ENCODE measurements around the gene TMEM79. TPM values are rescaled to one million over a fixed set of nuclear protein-coding genes. Genes with fewer than 3 reads are reported as not detected.

TMEM79 gene
- total RNA-seq, 2 experiments from 2014 or later = 6.2 to 6.8 TPM

DNA sequence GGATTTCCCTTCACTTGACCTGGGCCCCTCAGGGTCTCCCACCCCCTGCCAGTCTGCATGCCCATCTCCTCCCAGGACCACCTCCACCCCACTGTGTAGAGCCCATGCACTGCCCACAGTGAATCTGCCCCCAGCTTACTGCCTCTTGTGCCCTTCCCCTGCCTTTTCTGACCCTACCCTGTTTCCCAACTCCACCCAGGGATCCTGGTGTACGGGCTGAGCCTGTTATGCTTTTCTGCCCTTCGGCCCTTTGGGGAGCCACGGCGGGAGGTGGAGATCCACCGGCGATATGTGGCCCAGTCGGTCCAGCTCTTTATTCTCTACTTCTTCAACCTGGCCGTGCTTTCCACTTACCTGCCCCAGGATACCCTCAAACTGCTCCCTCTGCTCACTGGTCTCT is 1.9 kb downstream of the TMEM79 start:
- TF ChIP-seq, protein P1, sequence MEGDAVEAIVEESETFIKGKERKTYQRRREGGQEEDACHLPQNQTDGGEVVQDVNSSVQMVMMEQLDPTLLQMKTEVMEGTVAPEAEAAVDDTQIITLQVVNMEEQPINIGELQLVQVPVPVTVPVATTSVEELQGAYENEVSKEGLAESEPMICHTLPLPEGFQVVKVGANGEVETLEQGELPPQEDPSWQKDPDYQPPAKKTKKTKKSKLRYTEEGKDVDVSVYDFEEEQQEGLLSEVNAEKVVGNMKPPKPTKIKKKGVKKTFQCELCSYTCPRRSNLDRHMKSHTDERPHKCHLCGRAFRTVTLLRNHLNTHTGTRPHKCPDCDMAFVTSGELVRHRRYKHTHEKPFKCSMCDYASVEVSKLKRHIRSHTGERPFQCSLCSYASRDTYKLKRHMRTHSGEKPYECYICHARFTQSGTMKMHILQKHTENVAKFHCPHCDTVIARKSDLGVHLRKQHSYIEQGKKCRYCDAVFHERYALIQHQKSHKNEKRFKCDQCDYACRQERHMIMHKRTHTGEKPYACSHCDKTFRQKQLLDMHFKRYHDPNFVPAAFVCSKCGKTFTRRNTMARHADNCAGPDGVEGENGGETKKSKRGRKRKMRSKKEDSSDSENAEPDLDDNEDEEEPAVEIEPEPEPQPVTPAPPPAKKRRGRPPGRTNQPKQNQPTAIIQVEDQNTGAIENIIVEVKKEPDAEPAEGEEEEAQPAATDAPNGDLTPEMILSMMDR (conservative IDR thresholded peaks at IDR 0.05; ENCODE audit: low read length) = no peak
- TF ChIP-seq EZH2phosphoT487 (IDR thresholded peaks at IDR 0.05; ENCODE audit: borderline replicate concordance, low read depth, low read length) = no peak
- Histone ChIP-seq H4K20me1 (ENCODE audit: insufficient read depth, low read length) (peaks cover 7% of the 10 kb centered on the region; the same call in 1 of the 2 replicates), H3K9me2 (ENCODE audit: insufficient read depth, low read length) (no peaks in the 10 kb centered on the region), H2AFZ (ENCODE audit: low read length) (no peak overlapping the region), H3K9me3 (ENCODE audit: low read length) (no peaks in the 10 kb centered on the region), H3K79me2 (ENCODE audit: insufficient read depth, low read depth, low read length) (peaks cover 14% of the 10 kb centered on the region), H3K27ac (ENCODE audit: low read depth, low read length, poor library complexity, severe bottlenecking) (no peak overlapping the region), H3K4me1 (ENCODE audit: insufficient read depth, low read length, poor library complexity, severe bottlenecking) (peaks cover 13% of the 10 kb centered on the region), H3K4me2 (ENCODE audit: low read length) (no peak overlapping the region), H3K36me3 (ENCODE audit: insufficient read depth, low read length) (no peaks in the 10 kb centered on the region), H3K4me3 (ENCODE audit: low read depth, low read length, poor library complexity, severe bottlenecking) (no peak overlapping the region)
- POLR2A ChIA-PET = interaction anchor here (1.2 to 1.7 kb wide), 2 partner anchors 12 to 239 kb away, joined by 4 to 5 read pairs; no protein-coding TSS in a partner anchor
- CTCF ChIA-PET (ENCODE audit: unreplicated experiment) = no interaction called here
- DNase-seq (ENCODE audit: low spot score) = no peak
- no TSS peak for BruUV-seq (replicated peaks)
- intact Hi-C loops (cut with micrococcal nuclease; ENCODE audit: unreplicated experiment) = no loop called here

DNA sequence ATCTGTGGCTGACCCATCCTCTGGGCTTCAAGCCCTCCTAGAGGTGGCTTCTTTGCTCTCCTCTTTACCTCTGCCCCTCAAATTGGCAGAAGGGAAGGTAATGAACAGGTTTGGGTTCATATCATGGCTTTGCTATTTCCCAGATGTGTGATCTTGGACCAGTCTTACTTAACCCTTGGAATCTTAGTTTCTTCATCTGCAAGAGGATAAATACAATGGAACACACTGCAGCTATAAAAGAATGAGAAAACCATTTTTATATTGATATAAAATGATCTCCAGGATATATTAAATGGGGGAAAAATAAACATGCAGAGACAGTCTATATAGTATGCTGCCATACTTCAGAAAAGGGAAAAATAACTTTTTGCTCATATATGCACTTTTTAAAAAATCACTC is 5.7 kb downstream of the TMEM79 start:
- H3K79me2 ChIP-seq (ENCODE audit: insufficient read depth, low read depth, low read length) = no peaks in the 10 kb centered on the region
- no peaks in the 10 kb centered on the region for H3K4me1 ChIP-seq (ENCODE audit: insufficient read depth, low read length, poor library complexity, severe bottlenecking)
- H3K4me3 ChIP-seq (ENCODE audit: low read depth, low read length, poor library complexity, severe bottlenecking) = no peak overlapping the region
- ChIA-PET POLR2A (interaction anchor here (0.6 kb wide), 1 partner anchor 41 kb away, joined by 3 read pairs; no protein-coding TSS in a partner anchor), CTCF (ENCODE audit: unreplicated experiment) (no interaction called here)
- no peak for DNase-seq (ENCODE audit: low spot score)
- H4K20me1 ChIP-seq (ENCODE audit: insufficient read depth, low read length) = no peaks in the 10 kb centered on the region
- no peaks in the 10 kb centered on the region for H3K9me2 ChIP-seq (ENCODE audit: insufficient read depth, low read length)
- H3K27ac ChIP-seq (ENCODE audit: low read depth, low read length, poor library complexity, severe bottlenecking) = no peak overlapping the region
- intact Hi-C loops (cut with micrococcal nuclease; ENCODE audit: unreplicated experiment) = no loop called here
- H3K36me3 ChIP-seq (ENCODE audit: insufficient read depth, low read length) = no peaks in the 10 kb centered on the region
- BruUV-seq (replicated peaks) = no TSS peak
- TF ChIP-seq, protein P1 (conservative IDR thresholded peaks at IDR 0.05; ENCODE audit: low read length) = no peak
- TF ChIP-seq EZH2phosphoT487 (IDR thresholded peaks at IDR 0.05; ENCODE audit: borderline replicate concordance, low read depth, low read length) = no peak
- no peaks in the 10 kb centered on the region for H3K9me3 ChIP-seq (ENCODE audit: low read length)
- no peak overlapping the region for H2AFZ ChIP-seq (ENCODE audit: low read length)
- H3K4me2 ChIP-seq (ENCODE audit: low read length) = no peak overlapping the region

DNA sequence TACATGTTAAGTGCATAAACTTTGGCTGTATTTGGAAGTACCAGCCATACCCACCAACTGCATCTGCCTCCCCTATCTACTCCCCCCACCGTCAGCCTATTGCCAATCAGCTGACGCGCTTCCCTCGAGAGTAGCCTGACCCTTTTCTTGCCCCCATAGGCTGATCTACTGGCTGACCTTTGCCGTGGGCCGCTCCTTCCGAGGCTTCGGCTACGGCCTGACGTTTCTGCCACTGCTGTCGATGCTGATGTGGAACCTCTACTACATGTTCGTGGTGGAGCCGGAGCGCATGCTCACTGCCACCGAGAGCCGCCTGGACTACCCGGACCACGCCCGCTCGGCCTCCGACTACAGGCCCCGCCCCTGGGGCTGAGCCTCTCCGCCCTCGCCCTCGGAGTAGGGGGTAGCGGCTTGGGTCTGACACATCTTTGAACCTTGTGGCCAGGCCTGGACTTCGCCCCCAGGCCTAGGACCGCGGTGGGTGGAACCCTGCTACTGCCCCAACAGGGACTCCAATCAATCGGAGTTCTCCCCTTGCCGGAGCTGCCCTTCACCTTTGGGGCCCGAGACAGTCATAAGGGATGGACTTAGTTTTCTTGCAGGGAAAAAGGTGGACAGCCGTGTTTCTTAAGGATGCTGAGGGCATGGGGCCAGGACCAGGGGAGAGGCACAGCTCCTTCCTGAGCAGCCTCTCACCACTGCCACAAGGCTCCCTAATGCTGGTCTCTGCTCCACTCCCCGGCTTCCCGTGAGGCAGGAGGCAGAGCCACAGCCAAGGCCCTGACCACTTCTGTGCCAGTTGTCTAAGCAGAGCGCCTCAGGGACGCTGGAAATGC is 7.3 kb downstream of the TMEM79 start:
- intact Hi-C loops (cut with micrococcal nuclease; ENCODE audit: unreplicated experiment) = no loop called here
- no peak for DNase-seq (ENCODE audit: low spot score)
- Histone ChIP-seq H3K4me3 (ENCODE audit: low read depth, low read length, poor library complexity, severe bottlenecking) (no peak overlapping the region), H4K20me1 (ENCODE audit: insufficient read depth, low read length) (no peaks in the 10 kb centered on the region), H3K36me3 (ENCODE audit: insufficient read depth, low read length) (no peaks in the 10 kb centered on the region), H2AFZ (ENCODE audit: low read length) (no peak overlapping the region), H3K79me2 (ENCODE audit: insufficient read depth, low read depth, low read length) (no peaks in the 10 kb centered on the region), H3K27ac (ENCODE audit: low read depth, low read length, poor library complexity, severe bottlenecking) (no peak overlapping the region), H3K9me3 (ENCODE audit: low read length) (no peaks in the 10 kb centered on the region), H3K9me2 (ENCODE audit: insufficient read depth, low read length) (no peaks in the 10 kb centered on the region), H3K4me1 (ENCODE audit: insufficient read depth, low read length, poor library complexity, severe bottlenecking) (no peaks in the 10 kb centered on the region), H3K4me2 (ENCODE audit: low read length) (no peak overlapping the region)
- TF ChIP-seq, protein P1 (conservative IDR thresholded peaks at IDR 0.05; ENCODE audit: low read length) = no peak
- TF ChIP-seq EZH2phosphoT487 (IDR thresholded peaks at IDR 0.05; ENCODE audit: borderline replicate concordance, low read depth, low read length) = no peak
- no TSS peak for BruUV-seq (replicated peaks)
- POLR2A ChIA-PET = interaction anchor here (0.5 kb wide), 1 partner anchor 80 kb away, joined by 3 read pairs; no protein-coding TSS in a partner anchor
- CTCF ChIA-PET (ENCODE audit: unreplicated experiment) = no interaction called here
